IPS-11a (cell line): ENCODE measurements around the gene HEXA.

Experiments
- H3K4me3 ChIP-seq: one replicate; pipeline ENCODE4 v1.5.1; 2013; ENCODE audit warnings: low read depth, low read length, control low read depth

The HEXA gene

GRCh38 chr15:72323752-72324151 lies 52.1 kb downstream of the HEXA start:
- no peak overlapping the region for H3K4me3 ChIP-seq

- H3K4me3 ChIP-seq: peak within 1 kb of the TSS; percentile 78
Measured at GRCh38 chr15:72319985-72320671, 55.7 kb downstream of the HEXA start, which contains the start of gene CELF6. Gene CELF6, minus strand, starts transcription at chr15:72320157. Its CDS starts 283 bp downstream, at chr15:72319874.

- H3K4me3 ChIP-seq: no peak overlapping the region
Measured at GRCh38 chr15:72319360-72319984, 56.3 kb downstream of the HEXA start.

- no peak overlapping the region for H3K4me3 ChIP-seq
Measured at GRCh38 chr15:72318408-72318942, 57.3 kb downstream of the HEXA start.

- H3K4me3 ChIP-seq: no peak overlapping the region
Measured at GRCh38 chr15:72315706-72316370, 60.0 kb downstream of the HEXA start.

GRCh38 chr15:72313881-72314280 lies 61.9 kb downstream of the HEXA start:
- H3K4me3 ChIP-seq: no peak overlapping the region

- H3K4me3 ChIP-seq: no peak overlapping the region
Measured at GRCh38 chr15:72313448-72313840, 62.4 kb downstream of the HEXA start.

GRCh38 chr15:72312605-72313447 lies 63.0 kb downstream of the HEXA start:
- H3K4me3 ChIP-seq: no peak overlapping the region

- no peak overlapping the region for H3K4me3 ChIP-seq
Measured at GRCh38 chr15:72307026-72307425, 68.8 kb downstream of the HEXA start.

GRCh38 chr15:72306211-72306785 lies 69.5 kb downstream of the HEXA start:
- H3K4me3 ChIP-seq: no peak overlapping the region

- H3K4me3 ChIP-seq: no peak overlapping the region
Measured at GRCh38 chr15:72304596-72304995, 71.2 kb downstream of the HEXA start.

GRCh38 chr15:72302955-72303354 lies 72.9 kb downstream of the HEXA start:
- H3K4me3 ChIP-seq: no peak overlapping the region
